Activated B cell treated with CpG ODN at 0.5 μM for 24 hours (primary cell): Measurements from ENCODE around the gene SLC26A8. TPM values are rescaled to one million over a fixed set of nuclear protein-coding genes. Genes with fewer than 3 reads are reported as not detected.

ENCODE experiments used
- ATAC-seq: fragments of 200-7000 bp; cut with Tn5 transposase; one replicate; pipeline ENCODE4 v1.10.0; 2021; ENCODE audit warnings: low read depth, mild to moderate bottlenecking, moderate library complexity
- CTCF ChIA-PET: fragments of 350-600 bp; sonication (Branson Sonifier 250); formaldehyde crosslinking; loops from one replicate; lab custom pipeline; 2021; ENCODE audit warnings: antibody characterized with exemption; lab: Charles Lee
- POLR2A ChIA-PET: fragments of 350-600 bp; sonication (Branson Sonifier 250); formaldehyde crosslinking; loops from one replicate; lab custom pipeline; 2021; ENCODE audit warnings: antibody characterized with exemption; lab: Charles Lee
- DNase-seq: peaks from one replicate; pipeline ENCODE4 v3.0.0; 2022
- H3K27ac Mint-ChIP-seq: one replicate; pipeline ENCODE4 v1.8.0; 2020; ENCODE audit warnings: mixed read lengths
- H3K27me3 Mint-ChIP-seq: one replicate; pipeline ENCODE4 v1.8.0; 2021; ENCODE audit warnings: mixed read lengths
- H3K36me3 Mint-ChIP-seq: one replicate; pipeline ENCODE4 v1.8.0; 2021; ENCODE audit warnings: low read depth, mixed read lengths
- H3K4me1 Mint-ChIP-seq: one replicate; pipeline ENCODE4 v1.8.0; 2021; ENCODE audit warnings: mixed read lengths
- H3K4me3 Mint-ChIP-seq: one replicate; pipeline ENCODE4 v1.8.0; 2020; ENCODE audit warnings: mild to moderate bottlenecking, mixed read lengths
- H3K9me3 Mint-ChIP-seq: one replicate; pipeline ENCODE4 v1.8.0; 2020; ENCODE audit warnings: mixed read lengths
- intact Hi-C: fragments of 100-400 bp; cut with micrococcal nuclease; formaldehyde crosslinking; loops from one replicate; pipeline ENCODE4 v1.15.1; 2024
- total RNA-seq: library from RNA; stranded (reverse); gene quantifications from 2 replicates; pipeline ENCODE4 v1.2.3, GENCODE V29; 2022
- TF ChIP-seq, protein P1 (sequence below): fragments of 200-600 bp; IDR thresholded peaks from one replicate; pipeline ENCODE4 v1.8.0; 2022; ENCODE audit warnings: antibody characterized with exemption, mild to moderate bottlenecking

Gene SLC26A8
- total RNA-seq, 1 donor from 2014 or later, result not detected

DNA sequence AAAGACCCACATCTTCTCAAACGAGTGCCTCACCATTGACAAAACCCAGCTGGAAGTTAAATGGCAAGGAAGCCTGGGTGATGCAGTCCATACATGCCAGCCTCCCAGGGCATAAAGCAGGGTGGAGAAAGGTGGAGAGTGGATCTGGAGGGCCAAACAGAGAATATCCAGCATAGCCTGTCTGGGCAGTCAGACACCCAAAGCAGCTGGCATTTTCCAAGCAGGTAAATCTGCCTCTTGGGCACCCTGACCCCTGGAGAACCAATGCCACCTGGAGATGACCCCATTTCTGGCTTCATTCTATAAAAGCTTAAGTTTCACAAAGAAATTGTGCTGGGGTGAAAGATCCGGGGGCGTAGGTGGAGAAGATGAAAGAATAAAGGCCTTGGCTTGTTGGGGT, 98.5 kb downstream of the SLC26A8 start:
- no peak overlapping the region for H3K4me3 Mint-ChIP-seq
- H3K27ac Mint-ChIP-seq, result no peak overlapping the region
- ChIA-PET POLR2A (interaction anchor here (0.7 kb wide), 1 partner anchor 668 kb away, joined by 3 read pairs; no protein-coding TSS in a partner anchor), CTCF (no interaction called here)
- no peaks in the 10 kb centered on the region for H3K27me3 Mint-ChIP-seq
- no peak for DNase-seq
- TF ChIP-seq, protein P1, sequence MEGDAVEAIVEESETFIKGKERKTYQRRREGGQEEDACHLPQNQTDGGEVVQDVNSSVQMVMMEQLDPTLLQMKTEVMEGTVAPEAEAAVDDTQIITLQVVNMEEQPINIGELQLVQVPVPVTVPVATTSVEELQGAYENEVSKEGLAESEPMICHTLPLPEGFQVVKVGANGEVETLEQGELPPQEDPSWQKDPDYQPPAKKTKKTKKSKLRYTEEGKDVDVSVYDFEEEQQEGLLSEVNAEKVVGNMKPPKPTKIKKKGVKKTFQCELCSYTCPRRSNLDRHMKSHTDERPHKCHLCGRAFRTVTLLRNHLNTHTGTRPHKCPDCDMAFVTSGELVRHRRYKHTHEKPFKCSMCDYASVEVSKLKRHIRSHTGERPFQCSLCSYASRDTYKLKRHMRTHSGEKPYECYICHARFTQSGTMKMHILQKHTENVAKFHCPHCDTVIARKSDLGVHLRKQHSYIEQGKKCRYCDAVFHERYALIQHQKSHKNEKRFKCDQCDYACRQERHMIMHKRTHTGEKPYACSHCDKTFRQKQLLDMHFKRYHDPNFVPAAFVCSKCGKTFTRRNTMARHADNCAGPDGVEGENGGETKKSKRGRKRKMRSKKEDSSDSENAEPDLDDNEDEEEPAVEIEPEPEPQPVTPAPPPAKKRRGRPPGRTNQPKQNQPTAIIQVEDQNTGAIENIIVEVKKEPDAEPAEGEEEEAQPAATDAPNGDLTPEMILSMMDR, result no peak
- intact Hi-C loops, result loop anchor here (10.0 kb wide), 1 partner anchor 169 kb away; no protein-coding TSS in a partner anchor
- H3K4me1 Mint-ChIP-seq, result peaks cover 6% of the 10 kb centered on the region
- no peaks in the 10 kb centered on the region for H3K36me3 Mint-ChIP-seq
- no peak for ATAC-seq
- H3K9me3 Mint-ChIP-seq, result no peaks in the 10 kb centered on the region

DNA sequence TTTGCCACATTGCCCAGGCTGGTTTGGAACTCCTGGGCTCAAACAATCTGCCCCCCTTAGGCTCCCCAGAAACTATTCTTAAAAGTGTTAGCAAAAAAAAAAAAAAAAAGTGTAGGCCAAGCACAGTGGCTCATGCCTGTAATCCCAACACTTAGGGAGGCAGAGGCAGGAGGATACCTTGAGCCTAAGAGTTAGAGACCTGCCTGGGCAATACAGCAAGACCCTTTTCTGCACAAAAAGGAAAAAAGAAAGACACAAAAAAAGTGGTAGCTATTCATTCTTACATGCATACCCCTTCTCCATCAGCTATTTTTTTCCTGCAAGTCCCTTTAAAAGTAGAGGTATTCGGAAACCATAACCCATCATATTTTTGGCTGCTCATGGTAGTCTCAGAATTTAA, 100.3 kb downstream of the SLC26A8 start:
- intact Hi-C loops, result loop anchor here (10.0 kb wide), 1 partner anchor 171 kb away; no protein-coding TSS in a partner anchor
- H3K36me3 Mint-ChIP-seq, result peaks cover 6% of the 10 kb centered on the region
- no peaks in the 10 kb centered on the region for H3K27me3 Mint-ChIP-seq
- peaks cover 13% of the 10 kb centered on the region for H3K4me1 Mint-ChIP-seq
- H3K9me3 Mint-ChIP-seq, result no peaks in the 10 kb centered on the region
- CTCF ChIA-PET, result no interaction called here
- no peak for DNase-seq
- H3K4me3 Mint-ChIP-seq, result no peak overlapping the region
- TF ChIP-seq, protein P1, result no peak
- no peak overlapping the region for H3K27ac Mint-ChIP-seq
- POLR2A ChIA-PET, result interaction anchor here (0.7 kb wide), 1 partner anchor 49 kb away, joined by 11 read pairs; no protein-coding TSS in a partner anchor
- ATAC-seq, result no peak

DNA sequence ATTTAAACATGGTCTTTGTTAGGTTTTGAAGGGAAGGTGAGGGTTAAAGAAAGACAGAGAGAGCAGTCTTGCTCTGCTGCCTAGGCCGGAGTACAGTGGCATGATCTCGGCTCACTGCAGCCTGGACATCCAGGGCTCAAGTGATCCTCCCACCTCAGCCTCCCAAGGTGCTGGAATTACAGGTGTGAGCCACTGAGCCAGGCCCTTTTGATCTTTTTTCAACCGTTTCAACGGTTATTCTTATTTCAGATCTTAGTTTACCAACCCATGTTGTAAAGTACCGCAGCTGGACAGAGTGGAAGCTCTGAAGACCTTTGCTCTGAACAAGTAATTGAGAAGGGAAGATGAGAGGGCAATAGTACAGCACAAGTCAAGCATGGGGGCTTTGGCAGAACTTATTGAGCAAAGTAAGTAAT, 102.3 kb downstream of the SLC26A8 start:
- intact Hi-C loops, result loop anchor here (10.0 kb wide), 1 partner anchor 173 kb away; no protein-coding TSS in a partner anchor
- peaks cover 29% of the 10 kb centered on the region for H3K4me1 Mint-ChIP-seq
- H3K27me3 Mint-ChIP-seq, result no peaks in the 10 kb centered on the region
- H3K36me3 Mint-ChIP-seq, result peaks cover 12% of the 10 kb centered on the region
- no peak for DNase-seq
- TF ChIP-seq, protein P1, result no peak
- H3K4me3 Mint-ChIP-seq, result peak overlapping the region; percentile 87
- H3K27ac Mint-ChIP-seq, result no peak overlapping the region
- CTCF ChIA-PET, result no interaction called here
- no peak for ATAC-seq
- POLR2A ChIA-PET, result no interaction called here
- no peaks in the 10 kb centered on the region for H3K9me3 Mint-ChIP-seq

DNA sequence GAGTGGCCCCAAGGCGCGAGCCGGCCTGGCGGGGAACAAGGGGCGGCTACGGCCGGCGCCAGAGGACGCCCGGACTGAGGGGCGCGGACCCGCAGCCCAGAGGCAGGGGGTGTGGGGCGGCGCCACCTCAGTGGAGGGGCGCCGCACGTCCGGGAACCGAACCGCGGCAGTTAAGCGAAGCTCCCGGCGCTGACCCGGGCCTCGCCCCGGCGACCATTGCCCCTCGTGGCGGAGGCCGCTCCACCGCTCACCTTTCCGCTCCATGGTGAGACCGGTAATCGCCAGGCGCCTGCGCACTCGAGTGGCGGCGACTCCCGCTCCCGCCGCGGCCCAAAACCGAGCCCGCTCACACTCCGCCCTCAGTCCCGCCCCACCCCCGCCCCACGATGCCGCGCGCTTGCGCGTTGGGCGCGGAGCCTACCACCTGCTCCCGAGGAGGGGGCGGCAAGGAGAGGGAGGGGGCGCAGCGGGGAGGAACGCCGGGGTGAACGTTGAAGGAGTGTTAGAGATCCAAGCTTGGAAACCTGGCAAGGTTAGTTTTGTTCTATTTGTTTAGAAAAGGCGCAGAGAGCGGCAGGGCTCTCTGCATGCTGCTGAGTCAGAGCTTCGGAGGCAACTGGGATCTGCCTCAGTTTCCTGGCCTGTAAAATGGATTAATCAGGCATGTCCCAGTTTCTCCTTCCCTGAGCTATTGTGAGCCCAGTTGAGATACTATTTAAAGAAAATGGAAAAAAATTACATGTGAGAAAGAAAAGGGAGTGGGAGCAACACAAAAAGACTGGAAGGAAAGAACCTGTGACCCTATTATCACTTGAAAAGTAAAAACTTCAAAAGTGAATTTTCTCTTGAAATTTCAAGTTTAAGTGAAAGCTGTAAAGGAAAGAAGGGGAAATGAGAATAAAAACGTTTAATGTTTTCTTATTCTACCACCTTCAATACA, 103.4 kb downstream of the SLC26A8 start, which contains the start of gene SRPK1:
Gene SRPK1 (minus strand): TSS at position 306 of the 940 bp plus-strand sequence. CDS start 42 bp downstream, at position 264.
- intact Hi-C loops, result loop anchor here (1.0 to 10.0 kb wide), 3 partner anchors 106 to 276 kb away; partner anchors contain the start of gene MAPK14
- ATAC-seq, result peak; percentile 88

More for the DNA sequence above, 103.4 kb downstream of the SLC26A8 start, which contains the start of gene SRPK1:
- peak within 1 kb of the TSS; percentile 86 for H3K27ac Mint-ChIP-seq
- peak within 1 kb of the TSS; percentile 92 for H3K4me3 Mint-ChIP-seq
- TF ChIP-seq, protein P1, result no peak
- ChIA-PET CTCF (no interaction called here), POLR2A (interaction anchor here (1.4 kb wide), 1 partner anchor 106 kb away, joined by 6 read pairs; the partner anchor contains the start of gene MAPK14)
- DNase-seq, result peak; percentile 78
- peaks cover 17% of the 10 kb centered on the region for H3K36me3 Mint-ChIP-seq
- H3K27me3 Mint-ChIP-seq, result no peaks in the 10 kb centered on the region
- H3K9me3 Mint-ChIP-seq, result no peaks in the 10 kb centered on the region
- H3K4me1 Mint-ChIP-seq, result peaks cover 33% of the 10 kb centered on the region
